Measurements from ENCODE around the gene NKG7.

The NKG7 gene

GRCh38 chr19:51337141-51337860 lies 35.2 kb downstream of the NKG7 start:
- no peak for DNase-seq (ENCODE audit: low spot score)
- no peak for ATAC-seq (ENCODE audit: low read depth)
- H3K27me3 ChIP-seq (ENCODE audit: insufficient read depth, poor library complexity, severe bottlenecking), result no peaks in the 10 kb centered on the region
- H3K4me3 ChIP-seq (ENCODE audit: severe bottlenecking), result no peak overlapping the region
- no peak for TF ChIP-seq CTCF (IDR thresholded peaks at IDR 0.05; ENCODE audit: poor library complexity, severe bottlenecking)
- H3K27ac ChIP-seq (ENCODE audit: poor library complexity, severe bottlenecking), result no peak overlapping the region
- no peaks in the 10 kb centered on the region for H3K9me3 ChIP-seq (ENCODE audit: severe bottlenecking)
- no peaks in the 10 kb centered on the region for H3K4me1 ChIP-seq (ENCODE audit: insufficient read depth, poor library complexity, severe bottlenecking)
- H3K36me3 ChIP-seq (ENCODE audit: low read depth), result no peaks in the 10 kb centered on the region

- Histone ChIP-seq H3K36me3 (ENCODE audit: low read depth) (no peaks in the 10 kb centered on the region), H3K4me3 (ENCODE audit: severe bottlenecking) (no peak overlapping the region), H3K9me3 (ENCODE audit: severe bottlenecking) (no peaks in the 10 kb centered on the region), H3K27ac (ENCODE audit: poor library complexity, severe bottlenecking) (no peak overlapping the region), H3K4me1 (ENCODE audit: insufficient read depth, poor library complexity, severe bottlenecking) (no peaks in the 10 kb centered on the region), H3K27me3 (ENCODE audit: insufficient read depth, poor library complexity, severe bottlenecking) (no peaks in the 10 kb centered on the region)
- DNase-seq (ENCODE audit: low spot score), result no peak
- TF ChIP-seq CTCF (IDR thresholded peaks at IDR 0.05; ENCODE audit: poor library complexity, severe bottlenecking), result no peak
- ATAC-seq (ENCODE audit: low read depth), result no peak
These were observed 38.5 kb downstream of the NKG7 start for GRCh38 chr19:51333836-51334460.

GRCh38 chr19:51331716-51332115 lies 40.7 kb downstream of the NKG7 start:
- H3K36me3 ChIP-seq (ENCODE audit: low read depth), result no peaks in the 10 kb centered on the region
- H3K27me3 ChIP-seq (ENCODE audit: insufficient read depth, poor library complexity, severe bottlenecking), result peaks cover 8% of the 10 kb centered on the region
- no peaks in the 10 kb centered on the region for H3K9me3 ChIP-seq (ENCODE audit: severe bottlenecking)
- DNase-seq (ENCODE audit: low spot score) (no peak), ATAC-seq (ENCODE audit: low read depth) (no peak)
- no peak for TF ChIP-seq CTCF (IDR thresholded peaks at IDR 0.05; ENCODE audit: poor library complexity, severe bottlenecking)
- no peak overlapping the region for H3K27ac ChIP-seq (ENCODE audit: poor library complexity, severe bottlenecking)
- no peak overlapping the region for H3K4me3 ChIP-seq (ENCODE audit: severe bottlenecking)
- H3K4me1 ChIP-seq (ENCODE audit: insufficient read depth, poor library complexity, severe bottlenecking), result peaks cover 2% of the 10 kb centered on the region

- Histone ChIP-seq H3K4me1 (ENCODE audit: insufficient read depth, poor library complexity, severe bottlenecking) (peaks cover 2% of the 10 kb centered on the region), H3K27me3 (ENCODE audit: insufficient read depth, poor library complexity, severe bottlenecking) (peaks cover 8% of the 10 kb centered on the region), H3K36me3 (ENCODE audit: low read depth) (no peaks in the 10 kb centered on the region), H3K27ac (ENCODE audit: poor library complexity, severe bottlenecking) (no peak overlapping the region), H3K4me3 (ENCODE audit: severe bottlenecking) (no peak overlapping the region), H3K9me3 (ENCODE audit: severe bottlenecking) (no peaks in the 10 kb centered on the region)
- TF ChIP-seq CTCF (IDR thresholded peaks at IDR 0.05; ENCODE audit: poor library complexity, severe bottlenecking), result no peak
- ATAC-seq (ENCODE audit: low read depth) (no peak), DNase-seq (ENCODE audit: low spot score) (no peak)
These were observed 41.3 kb downstream of the NKG7 start for GRCh38 chr19:51331193-51331592.

- Histone ChIP-seq H3K36me3 (ENCODE audit: low read depth) (no peaks in the 10 kb centered on the region), H3K4me1 (ENCODE audit: insufficient read depth, poor library complexity, severe bottlenecking) (peaks cover 2% of the 10 kb centered on the region), H3K9me3 (ENCODE audit: severe bottlenecking) (no peaks in the 10 kb centered on the region), H3K27ac (ENCODE audit: poor library complexity, severe bottlenecking) (no peak overlapping the region), H3K4me3 (ENCODE audit: severe bottlenecking) (no peak overlapping the region), H3K27me3 (ENCODE audit: insufficient read depth, poor library complexity, severe bottlenecking) (peaks cover 8% of the 10 kb centered on the region)
- no peak for TF ChIP-seq CTCF (IDR thresholded peaks at IDR 0.05; ENCODE audit: poor library complexity, severe bottlenecking)
- DNase-seq (ENCODE audit: low spot score) (no peak), ATAC-seq (ENCODE audit: low read depth) (no peak)
These were observed 42.1 kb downstream of the NKG7 start for GRCh38 chr19:51330366-51330765.
